ENCODE results near the gene NRF1. TPM values are rescaled to one million over a fixed set of nuclear protein-coding genes. Genes with fewer than 3 reads are reported as not detected.

NRF1 gene
- total RNA-seq, 1 experiment from 2014 or later = 19.3 TPM

GRCh38 chr7:129597672-129598071, 13.8 kb upstream of the NRF1 start:
- Mint-ChIP-seq H3K27me3 (ENCODE audit: low read depth) (peaks cover 3% of the 10 kb centered on the region), H3K4me3 (no peak overlapping the region), H3K36me3 (ENCODE audit: insufficient read depth in 1 of 3, low read depth in 3 of 3) (no peaks in the 10 kb centered on the region), H3K9me3 (no peaks in the 10 kb centered on the region), H3K4me1 (peaks cover 0 to 12% of the 10 kb centered on the region in 2 experiments; a peak in 2 of 4 replicates), H3K27ac (no peak overlapping the region)
- Histone ChIP-seq H3K27me3 (ENCODE audit: insufficient read depth, low read length) (no peaks in the 10 kb centered on the region), H4K20me1 (ENCODE audit: control insufficient read depth, insufficient read depth, insufficient read length) (no peaks in the 10 kb centered on the region), H3K18ac (ENCODE audit: insufficient read length, low read depth, low read length) (no peak overlapping the region), H2BK20ac (ENCODE audit: low read depth, low read length, poor library complexity, severe bottlenecking) (no peak overlapping the region), H2BK12ac (ENCODE audit: insufficient read length, low read depth, low read length) (no peak overlapping the region), H3K27ac (ENCODE audit: insufficient read length, low read depth, low read length) (no peak overlapping the region), H3K4ac (ENCODE audit: low read depth, low read length) (no peak overlapping the region), H4K8ac (replicated peaks; ENCODE audit: insufficient read length, low read depth, low read length) (no peak overlapping the region), H3K4me2 (ENCODE audit: insufficient read depth, insufficient read length, low read length) (no peak overlapping the region), H2BK5ac (ENCODE audit: insufficient read length, low read length) (no peak overlapping the region), H2BK15ac (ENCODE audit: low read depth, low read length) (no peak overlapping the region), H3K4me1 (ENCODE audit: insufficient read depth, low read length) (no peaks in the 10 kb centered on the region), H2BK120ac (ENCODE audit: low read depth, low read length, poor library complexity, severe bottlenecking) (no peak overlapping the region), H3K23me2 (ENCODE audit: insufficient read length, low read depth, low read length, poor library complexity, severe bottlenecking) (no peaks in the 10 kb centered on the region), H3K56ac (ENCODE audit: insufficient read length, low read depth, low read length) (no peak overlapping the region), H3K14ac (ENCODE audit: insufficient read depth, low read length) (no peak overlapping the region), H3K79me2 (ENCODE audit: insufficient read depth, low read length) (no peaks in the 10 kb centered on the region), H2AK5ac (ENCODE audit: insufficient read length, low read length) (no peak overlapping the region), H3K23ac (ENCODE audit: insufficient read length, low read depth, low read length) (no peak overlapping the region), H3K9me3 (ENCODE audit: control insufficient read depth, low read depth, low read length) (no peaks in the 10 kb centered on the region), H3K79me1 (ENCODE audit: insufficient read depth, low read depth, low read length, poor library complexity, severe bottlenecking) (no peaks in the 10 kb centered on the region), H3K9ac (ENCODE audit: extremely low read depth, insufficient read length, low read length) (no peak overlapping the region), H3T11ph (ENCODE audit: low read length) (no peak overlapping the region), H4K91ac (ENCODE audit: insufficient read length, low read depth, low read length) (no peak overlapping the region), H2AFZ (ENCODE audit: low read length) (no peak overlapping the region), H4K5ac (ENCODE audit: insufficient read length, low read depth, low read length) (no peak overlapping the region)
- no peak for TF ChIP-seq CTCF (conservative IDR thresholded peaks at IDR 0.05)
- no peak for DNase-seq
